Mesenteric fat pad (tissue), 1 donor: ENCODE measurements around the gene KANSL1. TPM values are rescaled to one million over a fixed set of nuclear protein-coding genes. Genes with fewer than 3 reads are reported as not detected.

ENCODE experiments used
- DNase-seq: peaks from one replicate; pipeline ENCODE4 v3.0.0-alpha.2; 2020; ENCODE audit warnings: low spot score
- total RNA-seq: library from RNA; stranded (reverse); fragmentation: NEBNext Ultra II Directional; extraction: Animal tissue kit (Norgen Biotek cat#: 25700); gene quantifications from one replicate; pipeline ENCODE4 v1.2.1, GENCODE V29; 2021
- donor health status: DM: yes; HTN: yes; CAD: no.

KANSL1 gene
- total RNA-seq, 1 donor from 2014 or later = 67.8 TPM

GRCh38 chr17:46140645-46141197 is 52.5 kb downstream of the KANSL1 start:
- no peak for DNase-seq

GRCh38 chr17:46139432-46140210 is 53.6 kb downstream of the KANSL1 start:
- no peak for DNase-seq

- DNase-seq = no peak
Observed at GRCh38 chr17:46138473-46138872, 54.8 kb downstream of the KANSL1 start.

GRCh38 chr17:46136820-46137219 is 56.4 kb downstream of the KANSL1 start:
- no peak for DNase-seq

GRCh38 chr17:46135879-46136563 is 57.2 kb downstream of the KANSL1 start:
- DNase-seq = no peak

- no peak for DNase-seq
Observed at GRCh38 chr17:46135126-46135812, 58.0 kb downstream of the KANSL1 start.

GRCh38 chr17:46129302-46129701 is 63.9 kb downstream of the KANSL1 start:
- DNase-seq = no peak

GRCh38 chr17:46128453-46128852 is 64.8 kb downstream of the KANSL1 start:
- DNase-seq = no peak

- DNase-seq = no peak
Observed at GRCh38 chr17:46127524-46127923, 65.7 kb downstream of the KANSL1 start.

- DNase-seq = no peak
Observed at GRCh38 chr17:46126840-46127239, 66.4 kb downstream of the KANSL1 start.

GRCh38 chr17:46125831-46126230 is 67.4 kb downstream of the KANSL1 start:
- DNase-seq = no peak

GRCh38 chr17:46124695-46125592 is 68.3 kb downstream of the KANSL1 start:
- DNase-seq = no peak

- DNase-seq = no peak
Observed at GRCh38 chr17:46123607-46124006, 69.6 kb downstream of the KANSL1 start.

- DNase-seq = no peak
Observed at GRCh38 chr17:46122486-46122871, 70.8 kb downstream of the KANSL1 start.

GRCh38 chr17:46121841-46122485 is 71.3 kb downstream of the KANSL1 start:
- DNase-seq = no peak

- DNase-seq = no peak
Observed at GRCh38 chr17:46121165-46121764, 72.0 kb downstream of the KANSL1 start.

GRCh38 chr17:46120537-46120936 is 72.7 kb downstream of the KANSL1 start:
- DNase-seq = no peak

- DNase-seq = no peak
Observed at GRCh38 chr17:46120078-46120477, 73.2 kb downstream of the KANSL1 start.

GRCh38 chr17:46118964-46119363 is 74.3 kb downstream of the KANSL1 start:
- no peak for DNase-seq
